GM10248 (cell line): ENCODE measurements around the gene MME.

Source experiments
- CTCF ChIA-PET: fragments of 300-600 bp; sonication (Branson Sonifier 250); formaldehyde crosslinking; extraction: SDS; loops from one replicate; lab custom pipeline; 2021; ENCODE audit warnings: antibody characterized with exemption; lab: Yijun Ruan, JAX
- POLR2A ChIA-PET: fragments of 350-650 bp; sonication (Branson Sonifier 250); formaldehyde crosslinking; extraction: SDS; loops from one replicate; lab custom pipeline; 2020; ENCODE audit warnings: antibody characterized with exemption; lab: Yijun Ruan, JAX
- DNase-seq: peaks from one replicate; pipeline ENCODE4 v3.0.0; 2012; ENCODE audit errors: extremely low spot score
- TF ChIP-seq, protein P1 (sequence below): IDR thresholded peaks from 2 replicates; pipeline ENCODE4 v1.5.1; 2012; ENCODE audit warnings: mild to moderate bottlenecking, low read depth; ENCODE audit errors: extremely low read depth, missing control alignments, control extremely low read depth

MME gene

DNA sequence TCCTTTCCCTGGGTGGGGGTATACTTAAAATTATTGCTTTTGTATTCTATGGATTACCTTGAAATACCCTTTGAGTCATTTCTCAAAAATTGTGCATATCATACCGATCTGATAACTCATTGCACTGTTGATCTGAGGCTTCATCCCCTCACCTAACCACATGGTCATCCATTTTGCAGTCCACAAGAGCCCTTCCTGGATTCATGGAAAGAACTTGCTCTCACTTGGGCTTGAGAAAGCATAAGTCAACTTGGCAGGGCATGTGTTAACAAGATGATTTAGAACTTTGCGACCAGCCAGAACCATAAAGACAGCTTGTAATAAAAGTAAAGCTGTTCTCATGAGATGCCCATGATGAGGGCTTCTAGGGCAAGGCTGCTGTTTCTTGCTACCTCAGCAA, 22.2 kb downstream of the MME start:
- TF ChIP-seq, protein P1, sequence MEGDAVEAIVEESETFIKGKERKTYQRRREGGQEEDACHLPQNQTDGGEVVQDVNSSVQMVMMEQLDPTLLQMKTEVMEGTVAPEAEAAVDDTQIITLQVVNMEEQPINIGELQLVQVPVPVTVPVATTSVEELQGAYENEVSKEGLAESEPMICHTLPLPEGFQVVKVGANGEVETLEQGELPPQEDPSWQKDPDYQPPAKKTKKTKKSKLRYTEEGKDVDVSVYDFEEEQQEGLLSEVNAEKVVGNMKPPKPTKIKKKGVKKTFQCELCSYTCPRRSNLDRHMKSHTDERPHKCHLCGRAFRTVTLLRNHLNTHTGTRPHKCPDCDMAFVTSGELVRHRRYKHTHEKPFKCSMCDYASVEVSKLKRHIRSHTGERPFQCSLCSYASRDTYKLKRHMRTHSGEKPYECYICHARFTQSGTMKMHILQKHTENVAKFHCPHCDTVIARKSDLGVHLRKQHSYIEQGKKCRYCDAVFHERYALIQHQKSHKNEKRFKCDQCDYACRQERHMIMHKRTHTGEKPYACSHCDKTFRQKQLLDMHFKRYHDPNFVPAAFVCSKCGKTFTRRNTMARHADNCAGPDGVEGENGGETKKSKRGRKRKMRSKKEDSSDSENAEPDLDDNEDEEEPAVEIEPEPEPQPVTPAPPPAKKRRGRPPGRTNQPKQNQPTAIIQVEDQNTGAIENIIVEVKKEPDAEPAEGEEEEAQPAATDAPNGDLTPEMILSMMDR, result no peak
- ChIA-PET POLR2A (no interaction called here), CTCF (no interaction called here)
- no peak for DNase-seq

DNA sequence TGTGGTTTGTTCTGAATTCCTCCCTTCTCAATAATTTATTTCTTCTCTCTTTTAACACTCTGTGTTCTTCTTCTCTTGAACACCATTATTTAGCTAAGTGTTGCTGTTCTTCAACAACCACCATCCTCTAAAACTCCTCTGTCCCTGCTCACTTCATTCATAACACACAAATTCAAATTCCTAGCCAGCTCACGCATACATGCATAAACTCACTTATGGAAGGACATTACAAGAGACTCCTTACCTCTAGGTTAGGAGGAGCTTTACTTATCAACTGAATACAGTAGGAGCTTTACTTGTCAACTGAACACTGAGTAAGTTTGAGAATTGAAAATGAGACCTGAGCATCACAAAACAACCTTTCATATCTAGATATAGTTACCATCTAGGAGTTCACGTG, 23.6 kb downstream of the MME start:
- TF ChIP-seq, protein P1, result no peak
- no peak for DNase-seq
- ChIA-PET POLR2A (no interaction called here), CTCF (interaction anchor here (1.1 to 1.6 kb wide), 4 partner anchors 10 to 274 kb away, joined by 3 to 4 read pairs (median 3); no protein-coding TSS in a partner anchor)

DNA sequence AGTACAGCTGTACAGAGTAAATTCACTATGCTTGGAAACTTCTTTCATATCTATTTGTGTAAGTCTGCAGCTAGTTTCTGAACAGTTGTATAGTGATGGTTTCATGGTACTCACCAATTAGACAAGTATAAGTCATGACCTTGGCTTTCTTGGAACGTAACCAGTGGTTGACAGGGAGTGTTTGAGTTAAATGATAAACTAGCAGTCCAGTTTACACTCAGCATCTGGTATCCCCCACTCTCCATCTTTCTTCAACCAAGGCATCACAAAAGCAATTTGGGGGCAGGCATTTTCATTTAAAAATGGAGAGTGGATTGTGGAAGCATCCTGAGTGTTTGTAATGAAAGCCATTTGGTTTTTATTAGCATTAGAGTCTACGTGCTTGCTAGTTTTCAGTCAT, 26.0 kb downstream of the MME start:
- POLR2A ChIA-PET, result no interaction called here
- no peak for DNase-seq
- TF ChIP-seq, protein P1, result no peak
- CTCF ChIA-PET, result no interaction called here

DNA sequence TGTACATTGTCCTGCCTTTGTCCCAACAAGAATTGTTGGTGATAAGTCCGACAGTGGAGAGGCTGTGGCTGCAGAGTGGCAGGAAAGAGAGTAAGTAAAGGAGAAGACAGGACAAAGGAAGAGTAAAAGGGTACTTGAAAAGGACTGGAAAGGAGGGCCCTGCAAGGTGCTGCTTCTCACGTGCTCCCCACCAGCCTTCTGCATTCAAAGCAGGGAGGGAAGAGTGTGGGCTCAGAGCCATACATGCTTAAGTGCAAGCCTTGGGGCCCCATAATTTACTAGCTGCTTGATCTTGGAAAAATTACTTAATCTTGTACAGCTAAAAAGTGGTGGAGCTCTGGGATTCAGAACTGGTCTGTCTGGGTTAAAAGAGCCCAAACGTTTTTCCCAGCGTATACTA, 29.9 kb downstream of the MME start:
- ChIA-PET CTCF (interaction anchor here (1.3 kb wide), 1 partner anchor 18 kb away, joined by 4 read pairs; no protein-coding TSS in a partner anchor), POLR2A (no interaction called here)
- TF ChIP-seq, protein P1, result no peak
- DNase-seq, result no peak

DNA sequence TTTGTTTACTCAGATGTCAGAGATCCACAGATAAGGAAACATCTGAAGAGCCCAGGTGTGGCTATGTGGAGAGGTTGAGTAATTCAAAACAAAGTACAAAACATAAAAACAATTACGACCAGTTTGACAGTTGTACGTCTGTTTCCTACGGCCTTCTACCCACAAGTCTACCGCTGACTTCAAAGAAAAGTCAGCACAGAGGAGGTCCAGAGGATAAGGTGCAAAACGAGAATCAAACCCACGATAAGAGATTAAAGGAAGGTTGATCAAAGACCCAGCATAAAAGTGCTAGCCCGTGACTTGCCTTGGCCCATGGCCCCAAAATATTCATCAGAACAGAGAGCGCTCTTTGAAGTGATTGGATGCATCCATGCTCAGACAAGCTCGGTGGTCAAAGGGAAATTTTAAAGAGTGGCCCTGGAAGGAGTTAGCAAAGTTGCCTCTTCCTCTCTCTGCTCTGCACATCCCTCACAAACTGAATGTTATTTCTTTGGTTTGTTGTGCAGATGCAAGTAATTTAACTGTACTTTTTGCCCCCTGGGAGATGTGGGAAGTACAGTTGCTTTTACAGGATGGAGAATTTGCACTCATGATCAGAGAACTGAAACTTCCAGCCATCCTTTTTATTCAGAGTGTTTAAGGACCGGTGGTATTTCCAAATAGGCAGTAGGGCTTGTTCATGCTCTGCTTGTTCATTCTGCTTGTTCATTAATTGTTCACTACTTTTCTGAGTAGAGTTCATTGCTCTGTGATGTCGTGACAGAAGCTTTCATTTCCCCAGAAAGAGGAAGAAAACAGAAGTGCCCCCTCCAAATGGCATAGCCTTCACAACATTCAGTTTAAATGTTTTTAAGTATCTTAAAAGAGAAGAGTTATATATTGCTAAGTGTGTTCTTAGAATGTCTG, 31.1 kb downstream of the MME start:
- TF ChIP-seq, protein P1, result no peak
- ChIA-PET CTCF (interaction anchor here (1.3 kb wide), 1 partner anchor 19 kb away, joined by 4 read pairs; no protein-coding TSS in a partner anchor), POLR2A (no interaction called here)
- DNase-seq, result no peak

DNA sequence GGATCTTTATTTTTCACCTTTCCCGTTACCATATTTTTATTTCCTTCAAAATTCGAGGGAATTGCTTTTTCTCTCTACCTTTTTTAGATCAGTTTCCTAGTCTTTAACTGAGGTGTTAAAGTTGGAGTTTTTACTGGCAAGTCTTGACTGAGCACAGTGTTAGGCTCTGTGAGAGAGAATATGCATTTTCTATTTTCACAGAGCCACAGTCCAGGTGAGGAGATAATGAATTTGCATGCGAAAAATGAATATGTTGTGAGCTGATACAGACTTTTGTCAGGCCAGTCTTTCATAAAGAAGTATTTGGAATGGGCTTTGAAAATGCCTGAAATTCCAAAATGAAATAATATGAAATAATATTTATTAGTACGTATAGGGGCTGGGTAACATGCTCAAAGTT, 31.9 kb downstream of the MME start:
- DNase-seq, result no peak
- CTCF ChIA-PET, result no interaction called here
- POLR2A ChIA-PET, result no interaction called here
- TF ChIP-seq, protein P1, result no peak
